ENCODE measurements around the gene LORICRIN.
A peak's percentile ranks its signal among the peaks of the same experiment; 100 is the strongest.

The LORICRIN gene, protein sequence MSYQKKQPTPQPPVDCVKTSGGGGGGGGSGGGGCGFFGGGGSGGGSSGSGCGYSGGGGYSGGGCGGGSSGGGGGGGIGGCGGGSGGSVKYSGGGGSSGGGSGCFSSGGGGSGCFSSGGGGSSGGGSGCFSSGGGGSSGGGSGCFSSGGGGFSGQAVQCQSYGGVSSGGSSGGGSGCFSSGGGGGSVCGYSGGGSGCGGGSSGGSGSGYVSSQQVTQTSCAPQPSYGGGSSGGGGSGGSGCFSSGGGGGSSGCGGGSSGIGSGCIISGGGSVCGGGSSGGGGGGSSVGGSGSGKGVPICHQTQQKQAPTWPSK

DNA sequence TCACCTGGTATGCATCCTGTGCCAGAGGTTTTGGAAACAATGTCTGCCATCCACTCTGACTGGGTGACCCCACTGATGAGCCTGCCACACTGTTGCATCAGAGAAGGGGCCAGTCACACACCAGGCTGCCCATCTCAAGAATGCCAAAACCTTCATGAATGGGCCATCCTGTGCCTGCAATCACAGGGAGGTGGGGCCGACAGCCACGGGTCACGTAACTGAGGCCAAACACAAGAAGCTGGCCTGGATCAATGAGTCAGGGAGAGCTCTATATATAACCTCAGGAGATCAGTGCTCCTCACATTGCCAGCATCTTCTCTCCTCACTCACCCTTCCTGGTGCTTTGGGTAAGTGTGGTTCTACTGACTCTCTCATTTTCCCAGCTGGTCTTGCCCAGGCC, at the start of gene LORICRIN:
Gene LORICRIN (plus strand): TSS at position 301 of the 400 bp plus-strand sequence. CDS start 1,263 bp downstream, outside the sequence.
- no peak for DNase-seq

DNA sequence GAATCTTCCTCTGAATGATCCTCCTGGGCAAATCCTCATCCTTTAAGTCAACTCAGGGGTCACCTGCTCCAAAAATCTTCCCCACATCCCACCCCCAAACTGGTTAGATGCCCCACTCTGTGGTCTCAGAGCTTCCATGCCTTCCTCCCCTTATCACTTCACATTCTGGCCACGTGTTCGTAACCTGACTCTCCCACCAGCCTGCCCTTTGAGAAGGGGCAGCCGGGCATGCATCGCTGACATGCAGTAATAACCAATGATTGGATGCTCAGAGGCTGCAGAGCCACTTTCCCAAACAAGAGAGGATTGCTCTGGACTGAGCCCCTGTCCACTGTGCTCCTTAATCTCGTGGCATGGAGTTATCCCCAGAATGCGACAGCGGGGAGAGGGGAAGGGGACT, 49.3 kb upstream of the LORICRIN start:
- DNase-seq = no peak

DNA sequence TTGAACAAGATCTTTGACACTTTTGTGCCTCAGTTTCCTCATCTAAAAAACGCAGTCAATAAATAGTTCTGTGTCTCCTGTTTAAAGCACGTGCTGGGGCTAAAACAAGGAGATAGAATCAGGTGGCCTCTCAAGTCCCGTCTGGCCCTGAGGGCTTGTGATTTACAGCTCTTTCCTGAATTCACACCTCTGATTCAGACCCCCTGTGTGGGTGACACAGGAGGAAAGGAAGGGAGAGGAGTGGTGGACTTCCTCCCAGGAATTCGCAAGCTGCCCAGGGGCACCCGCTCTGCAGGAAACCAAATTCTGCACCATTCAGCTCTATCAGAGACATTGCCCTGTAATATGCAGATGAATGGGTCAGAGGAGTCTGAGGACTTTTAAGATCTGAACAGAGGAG, 47.3 kb upstream of the LORICRIN start:
- no peak for DNase-seq

DNA sequence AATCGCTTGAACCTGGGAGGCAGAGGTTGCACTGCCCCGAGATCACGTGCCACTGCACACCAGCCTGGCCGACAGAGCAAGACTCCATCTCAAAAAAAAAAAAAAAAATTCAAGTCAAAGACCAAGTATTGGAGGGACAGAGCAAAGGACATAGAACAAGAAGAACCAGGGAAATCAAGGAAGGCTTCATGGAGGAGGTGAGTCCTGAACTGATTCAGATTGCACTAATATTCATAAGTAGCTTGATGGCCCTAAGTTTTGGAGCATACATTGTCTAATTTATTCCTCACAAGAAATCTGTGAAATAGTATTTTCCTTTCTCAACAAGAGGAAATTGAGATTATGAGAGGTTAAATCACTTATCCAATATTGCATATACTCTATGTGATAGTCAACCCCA, 46.0 kb upstream of the LORICRIN start:
- DNase-seq = no peak

DNA sequence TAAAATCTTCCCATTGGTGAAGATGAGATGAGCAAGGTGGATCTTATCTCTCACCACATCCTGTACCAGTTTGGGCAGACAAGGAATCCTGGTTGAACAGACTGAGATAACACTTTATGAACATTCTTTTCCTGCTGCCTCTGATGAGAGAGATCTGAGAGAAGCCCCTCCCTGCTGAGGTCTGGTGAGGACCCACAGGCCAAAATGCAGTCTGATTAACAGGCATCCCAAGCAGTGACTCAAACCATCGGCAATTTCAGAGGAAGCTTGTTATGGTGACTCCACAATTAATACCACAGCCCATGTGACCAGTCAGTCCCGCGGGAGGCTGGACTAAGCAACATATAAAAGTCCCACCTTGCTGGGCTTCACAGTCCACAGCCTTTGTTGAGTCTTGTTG, 42.3 kb upstream of the LORICRIN start, which contains the start of gene PRR9:
Gene PRR9 (plus strand): TSS at position 373 of the 400 bp plus-strand sequence. CDS start 561 bp downstream, outside the sequence.
- DNase-seq = no peak

DNA sequence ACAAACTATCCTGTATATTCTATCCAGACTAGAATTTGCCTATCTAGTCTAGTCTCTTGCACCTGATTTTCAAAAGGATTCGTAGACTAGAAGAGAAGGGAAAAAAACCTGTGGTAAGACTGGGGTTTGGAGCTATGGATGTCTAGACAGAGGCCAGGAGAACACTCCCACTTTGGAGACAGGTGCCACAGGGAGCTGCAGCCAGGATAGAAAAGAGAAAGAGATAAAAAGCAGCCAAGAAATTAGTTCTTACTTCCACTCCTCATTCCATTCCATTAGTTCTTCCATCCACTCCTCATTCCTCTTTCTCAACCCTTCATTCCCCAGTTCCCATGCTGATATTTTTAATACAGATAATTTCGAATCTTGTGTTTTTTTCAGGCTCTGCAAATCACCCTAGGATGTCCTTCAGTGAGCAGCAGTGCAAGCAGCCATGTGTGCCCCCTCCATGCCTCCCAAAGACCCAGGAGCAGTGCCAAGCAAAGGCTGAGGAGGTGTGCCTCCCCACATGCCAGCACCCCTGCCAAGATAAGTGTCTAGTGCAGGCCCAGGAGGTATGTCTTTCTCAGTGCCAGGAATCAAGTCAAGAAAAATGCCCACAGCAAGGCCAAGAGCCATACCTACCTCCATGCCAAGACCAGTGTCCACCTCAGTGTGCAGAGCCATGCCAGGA, 41.6 kb upstream of the LORICRIN start:
- DNase-seq = no peak

DNA sequence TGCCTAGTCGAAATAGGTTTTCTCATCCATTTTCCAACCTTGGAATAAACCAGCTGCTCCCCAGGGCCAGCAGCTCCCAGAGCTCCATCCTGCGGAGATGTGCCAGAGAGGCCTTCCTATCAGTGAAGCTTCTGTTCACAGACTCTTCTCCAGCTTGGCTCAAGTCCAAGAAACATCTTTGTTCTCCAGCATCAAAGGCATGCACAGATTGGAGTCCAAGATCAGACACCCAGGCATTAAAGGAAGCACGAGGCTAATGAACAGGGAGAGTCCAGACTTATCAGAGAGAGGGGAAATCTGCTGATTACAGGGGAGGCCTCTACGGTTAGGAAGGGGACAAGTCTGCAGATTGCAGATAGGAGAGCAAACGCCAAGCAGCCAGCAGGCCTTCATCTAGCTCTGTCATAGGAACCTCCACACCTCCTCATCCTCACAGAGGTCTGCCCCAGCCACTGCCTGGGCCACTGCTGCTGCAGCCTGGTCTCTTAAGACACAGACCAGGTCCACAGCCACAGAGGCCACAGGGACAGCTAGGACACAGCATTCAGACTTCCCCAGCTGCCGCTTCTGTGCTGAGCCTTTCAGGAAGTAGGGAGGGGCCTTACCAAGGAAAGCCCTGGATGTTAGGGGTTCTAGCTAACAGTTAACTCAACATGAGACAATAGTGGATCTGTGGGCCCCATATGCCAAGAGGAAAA, 38.7 kb upstream of the LORICRIN start:
- no peak for DNase-seq

DNA sequence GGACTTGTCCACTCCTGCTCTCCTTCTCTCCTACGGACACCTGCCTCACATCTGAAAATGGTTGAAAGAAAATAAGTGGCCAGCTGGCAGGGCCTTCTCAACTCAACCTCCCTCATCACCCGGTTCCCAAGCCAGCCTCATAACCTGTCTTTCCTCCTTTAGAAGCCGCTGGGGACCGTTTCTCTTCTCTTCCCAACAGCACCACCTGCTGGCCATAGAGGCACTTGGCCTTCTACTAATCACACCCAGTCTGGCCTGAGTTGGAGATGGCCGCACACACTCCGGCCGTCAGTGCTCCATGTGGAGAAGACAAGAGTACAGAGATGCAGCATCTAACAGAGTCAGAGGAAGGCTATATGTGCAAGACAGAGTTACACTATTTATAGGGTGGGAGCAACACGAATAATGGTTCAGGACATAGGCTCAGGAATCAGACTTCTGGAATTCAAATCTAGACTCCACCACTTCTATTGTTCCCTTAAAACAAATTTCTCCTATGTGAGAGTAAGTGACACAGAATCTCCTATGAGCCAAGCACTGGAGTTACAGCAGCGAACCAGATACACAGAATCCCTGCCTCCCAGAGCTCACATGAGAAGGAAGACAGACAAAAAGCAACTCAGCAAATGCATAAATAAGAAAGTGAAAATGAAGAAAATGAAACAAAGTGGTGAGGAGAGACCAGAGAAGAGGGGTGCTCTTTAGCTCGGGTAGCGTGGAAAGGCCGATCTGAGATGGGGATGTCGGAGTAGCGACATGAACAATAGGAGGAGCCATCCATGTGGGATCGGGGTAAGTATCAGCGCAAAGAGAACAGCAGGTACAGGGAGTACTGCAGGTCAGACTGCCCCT, 36.2 kb upstream of the LORICRIN start:
- peak; percentile 52 for DNase-seq

DNA sequence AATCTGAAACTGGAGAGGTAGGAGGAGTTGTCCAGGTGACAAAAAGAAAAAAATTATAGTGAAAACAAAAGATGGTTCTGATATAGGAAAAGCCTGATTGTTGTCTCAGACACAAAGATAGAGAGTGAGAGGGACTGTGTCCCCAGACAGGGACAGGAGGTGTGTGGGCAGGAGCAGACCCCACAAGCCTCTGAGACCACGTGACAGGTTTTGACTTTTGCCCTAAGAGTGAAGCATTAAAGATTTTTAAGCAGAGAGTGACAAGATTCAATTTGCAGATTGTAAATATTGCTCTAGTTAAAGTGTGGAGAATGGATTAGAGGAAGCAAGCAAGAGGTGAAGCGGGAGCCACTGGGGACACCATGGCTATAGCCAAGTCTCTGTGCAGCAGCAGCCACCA, 31.7 kb upstream of the LORICRIN start:
- DNase-seq = no peak

DNA sequence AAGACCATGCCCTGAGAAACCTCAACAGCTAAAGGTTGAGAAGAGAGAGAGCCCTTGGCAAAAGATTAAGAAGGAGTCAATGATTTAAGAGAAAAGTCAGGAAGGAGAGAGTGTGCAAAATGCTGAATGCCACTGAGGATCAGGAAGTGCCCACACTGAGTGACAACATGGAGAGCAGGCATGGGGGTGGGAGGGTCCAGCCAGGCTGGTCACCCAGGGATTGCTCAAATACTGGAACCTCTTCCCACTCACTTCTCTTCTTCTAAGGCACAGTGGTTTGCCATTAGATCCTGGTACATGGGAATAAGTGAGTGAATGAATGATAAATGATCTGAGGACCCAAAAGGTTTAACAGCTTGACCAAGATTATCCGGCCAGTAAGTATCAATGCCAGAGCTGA, 31.0 kb upstream of the LORICRIN start:
- no peak for DNase-seq

DNA sequence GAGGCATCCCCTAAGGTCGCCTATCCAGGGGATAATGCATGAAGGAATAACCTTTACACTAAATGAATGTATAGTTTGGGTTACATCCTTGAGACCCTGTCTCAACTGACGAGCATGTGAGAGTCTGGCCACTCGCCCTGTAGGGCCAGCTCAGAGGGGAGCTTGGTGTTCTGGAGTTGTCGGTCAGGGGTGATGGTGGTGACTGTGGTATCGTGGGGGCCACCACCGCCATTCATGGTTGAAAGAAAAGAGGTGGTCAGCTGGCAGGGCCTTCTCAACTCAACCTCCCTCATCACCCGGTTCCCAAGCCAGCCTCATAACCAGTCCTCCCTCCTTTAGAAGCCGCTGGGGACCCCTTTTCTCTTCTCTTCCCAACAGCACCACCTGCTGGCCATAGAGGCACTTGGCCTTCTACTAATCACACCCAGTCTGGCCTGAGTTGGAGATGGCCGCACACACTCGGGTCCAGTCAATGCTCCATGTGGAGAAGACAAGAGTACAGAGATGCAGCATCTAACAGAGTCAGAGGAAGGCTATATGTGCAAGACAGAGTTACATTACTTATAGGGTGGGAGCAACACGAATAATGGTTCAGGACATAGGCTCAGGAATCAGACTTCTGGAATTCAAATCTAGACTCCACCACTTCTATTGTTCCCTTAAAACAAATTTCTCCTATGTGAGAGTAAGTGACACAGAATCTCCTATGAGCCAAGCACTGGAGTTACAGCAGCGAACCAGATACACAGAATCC, 30.2 kb upstream of the LORICRIN start:
- DNase-seq = peak; percentile 2

DNA sequence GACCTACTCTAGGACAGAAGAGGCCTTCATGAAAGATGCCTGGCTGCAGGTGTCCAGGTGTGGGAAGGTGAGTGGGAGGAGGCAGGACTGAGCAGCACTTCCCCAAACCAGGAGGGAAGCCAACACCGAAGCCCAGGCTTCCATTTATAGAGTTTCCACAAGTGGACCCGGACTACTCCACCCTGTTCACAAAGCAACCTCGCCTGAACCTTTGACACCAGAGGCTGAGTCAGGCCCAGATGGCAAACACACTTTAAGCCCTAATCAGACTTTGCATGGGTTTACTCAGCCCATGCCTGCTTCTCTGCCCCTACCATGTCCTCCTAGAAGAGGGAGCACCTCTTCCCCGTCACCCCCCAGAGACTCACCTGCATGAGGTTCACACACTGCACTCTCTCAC, 28.1 kb upstream of the LORICRIN start:
- peak; percentile 61 for DNase-seq

DNA sequence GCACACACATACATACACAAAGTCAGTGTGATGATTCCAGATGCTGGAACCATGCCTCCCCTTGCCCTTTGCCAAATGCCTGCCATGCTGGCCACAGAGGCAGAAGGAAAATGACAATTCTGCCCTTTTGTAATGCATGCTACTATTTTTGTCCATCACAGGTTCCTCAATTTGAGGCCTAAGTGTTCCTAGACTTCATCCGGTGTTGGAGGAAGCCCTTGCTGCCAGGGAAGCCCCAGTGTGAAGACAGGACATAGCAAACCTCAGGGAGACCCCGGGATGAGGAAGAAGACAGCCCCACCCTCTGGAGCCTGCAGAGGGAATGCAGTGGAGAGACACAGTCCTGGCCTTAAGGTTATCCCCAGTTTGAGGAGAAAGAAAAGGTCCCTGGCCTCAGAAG, 27.7 kb upstream of the LORICRIN start:
- DNase-seq = peak; percentile 79

DNA sequence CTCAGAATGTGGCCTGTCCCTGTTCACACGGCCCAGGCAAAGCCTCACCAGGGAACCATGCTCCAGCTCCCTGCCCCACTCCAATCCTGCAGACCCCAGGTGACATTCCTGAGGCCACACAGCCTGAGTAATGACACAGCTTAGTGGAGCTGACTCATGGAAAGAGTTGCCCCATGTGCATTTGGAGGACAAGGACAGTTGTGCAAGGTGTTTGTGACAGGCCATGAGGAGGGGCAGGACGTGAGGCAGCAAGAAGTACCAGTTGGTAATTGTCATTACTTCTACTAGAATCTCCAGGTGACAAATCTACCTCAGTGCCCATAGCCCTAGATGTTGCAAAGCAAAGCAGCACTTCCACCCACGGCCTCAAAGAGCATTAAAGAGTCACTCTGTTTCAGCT, 26.9 kb upstream of the LORICRIN start:
- DNase-seq = peak; percentile 53

DNA sequence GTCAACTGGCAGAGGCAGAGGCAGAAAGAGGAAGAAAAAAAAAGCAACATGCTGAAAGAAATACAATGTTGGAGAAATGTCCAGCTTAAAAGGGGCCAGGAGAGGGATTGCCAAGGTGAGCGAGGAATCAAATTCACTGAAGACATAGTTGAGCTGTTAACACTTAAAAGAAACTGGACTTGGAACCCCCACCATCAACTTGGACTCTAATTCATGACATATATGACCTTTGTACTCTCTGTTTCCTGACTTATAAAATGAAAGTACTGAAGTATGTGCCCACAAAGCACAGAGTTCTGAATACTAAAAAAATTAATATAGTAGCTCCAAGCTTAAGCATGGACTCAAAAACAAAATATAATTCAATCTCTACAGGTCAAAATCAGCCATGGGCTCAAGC, 26.0 kb upstream of the LORICRIN start:
- DNase-seq = peak; percentile 54

DNA sequence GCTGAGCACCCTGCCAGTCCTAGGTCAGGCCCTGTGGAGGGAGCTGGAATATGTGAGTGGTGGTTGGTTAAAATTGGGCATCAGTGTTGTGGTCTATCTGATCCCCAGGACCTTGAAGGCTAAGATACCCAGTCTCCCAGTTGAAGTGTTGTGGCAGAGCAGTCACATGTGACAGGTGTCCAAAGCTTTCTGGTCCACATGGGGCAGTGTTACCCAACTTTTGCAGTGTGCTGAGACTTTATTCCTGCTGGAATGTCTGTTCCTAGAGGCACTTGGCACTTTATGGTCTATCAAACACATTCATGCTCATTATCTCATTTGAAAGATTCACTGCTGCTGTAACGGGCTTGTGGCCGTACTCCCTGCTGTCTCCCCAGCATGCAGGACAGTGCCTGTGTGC, 21.0 kb upstream of the LORICRIN start:
- DNase-seq = no peak

DNA sequence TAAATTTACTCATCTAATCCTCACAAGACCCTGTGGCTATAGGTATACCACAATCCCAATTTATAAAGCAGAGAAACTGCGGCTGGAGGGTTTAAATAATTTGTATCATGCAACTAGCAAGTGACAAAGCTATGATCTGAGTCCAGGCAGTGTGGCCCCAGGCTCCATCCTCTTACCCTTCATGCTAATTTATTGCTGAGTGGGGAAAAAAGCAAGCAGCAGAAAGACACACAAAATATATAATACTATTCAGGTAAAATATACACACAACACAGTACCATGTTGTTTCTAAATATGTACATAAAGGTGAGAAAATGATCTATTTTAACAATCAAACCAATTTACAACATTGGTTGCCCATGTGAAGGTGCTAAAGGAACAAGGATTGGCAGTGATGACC, 17.3 kb upstream of the LORICRIN start:
- DNase-seq = no peak

DNA sequence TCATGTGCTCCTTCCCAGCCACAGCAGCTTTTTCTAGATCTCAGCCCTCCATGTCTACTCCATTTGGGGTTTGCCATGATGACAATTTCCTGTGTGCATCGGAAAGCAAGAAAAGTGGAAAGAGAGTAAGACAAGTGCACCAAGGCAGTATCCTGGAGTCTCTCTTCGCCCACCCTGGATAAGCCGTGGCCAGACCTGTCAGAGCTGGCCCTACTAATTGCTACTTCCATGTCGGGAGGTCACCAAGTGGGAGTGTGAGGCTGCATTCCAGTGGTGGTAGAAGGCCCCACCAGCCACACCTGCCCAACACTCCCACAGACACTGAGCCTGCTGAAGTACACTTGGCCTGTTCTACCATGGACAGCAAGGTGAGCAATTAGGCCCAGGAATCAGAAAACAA, 14.0 kb upstream of the LORICRIN start:
- no peak for DNase-seq

DNA sequence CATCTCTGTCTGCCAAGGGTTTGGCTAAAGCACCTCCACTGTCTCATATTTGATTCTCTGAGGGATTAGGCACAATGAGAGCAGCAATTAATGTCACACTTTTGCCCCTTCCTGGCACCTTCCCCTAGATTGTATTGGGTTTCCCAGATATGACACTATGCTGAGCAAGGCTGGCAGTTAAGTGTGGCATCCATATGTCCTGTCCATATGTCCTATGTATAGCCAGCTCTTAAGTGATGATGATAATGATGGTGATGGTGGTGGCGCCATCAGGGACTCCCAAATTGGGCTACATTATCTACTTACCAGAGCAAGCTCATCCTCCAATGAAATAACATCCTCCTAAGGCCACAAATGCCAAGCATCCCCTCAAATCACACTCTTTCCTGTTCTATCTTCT, 13.5 kb upstream of the LORICRIN start:
- no peak for DNase-seq

DNA sequence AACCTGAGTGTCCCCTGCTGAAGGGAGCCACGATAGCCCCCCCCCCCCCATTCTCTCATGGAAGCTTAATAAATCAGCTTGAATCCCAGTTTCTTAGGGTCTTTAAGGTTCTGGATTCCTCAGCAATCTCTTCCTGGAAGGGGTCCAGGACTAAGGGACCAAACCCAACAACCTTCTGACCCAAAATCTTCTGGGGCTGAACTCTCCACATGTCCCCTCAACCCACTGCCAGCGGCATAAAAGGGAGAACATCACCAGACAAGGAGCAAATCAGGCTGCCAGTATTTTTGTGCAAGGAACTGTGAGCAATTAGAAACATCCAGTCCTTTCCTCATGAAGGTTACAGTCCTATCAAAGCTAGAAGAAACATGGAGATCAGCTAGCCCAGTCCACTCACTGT, 12.7 kb upstream of the LORICRIN start:
- DNase-seq = no peak

DNA sequence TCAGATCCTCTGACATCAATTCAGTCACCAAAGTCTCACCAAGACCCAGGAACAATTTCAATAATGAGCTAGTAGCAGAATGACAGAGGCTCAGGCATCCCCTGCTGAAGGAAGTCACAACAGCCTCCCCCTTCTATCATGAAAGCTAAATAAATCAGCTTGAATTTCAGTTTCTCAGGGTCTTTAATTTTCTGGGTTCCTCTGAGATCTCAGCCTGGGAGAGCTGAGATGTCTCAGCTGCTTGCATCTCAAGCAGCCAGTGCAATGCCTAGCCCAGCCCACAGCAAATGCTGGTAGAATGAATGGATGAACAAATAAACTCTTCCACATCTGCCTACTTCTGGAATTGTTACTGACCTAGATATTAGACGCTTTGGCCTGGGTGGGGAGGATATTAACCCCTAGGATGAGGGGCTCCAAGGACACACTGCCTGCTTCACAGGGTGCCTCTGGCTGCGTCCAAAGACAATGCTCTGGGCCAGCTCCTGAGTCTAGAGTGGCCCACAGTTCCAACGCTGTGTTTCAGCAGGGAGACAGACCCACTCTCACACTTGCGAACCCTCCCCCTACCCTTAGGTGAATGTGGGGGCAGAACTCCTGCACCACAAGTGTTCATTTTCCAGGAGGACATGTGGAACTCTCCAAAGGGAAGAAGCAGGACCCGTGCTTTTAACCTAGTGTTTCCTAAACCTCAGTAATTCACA, 11.2 kb upstream of the LORICRIN start:
- no peak for DNase-seq

DNA sequence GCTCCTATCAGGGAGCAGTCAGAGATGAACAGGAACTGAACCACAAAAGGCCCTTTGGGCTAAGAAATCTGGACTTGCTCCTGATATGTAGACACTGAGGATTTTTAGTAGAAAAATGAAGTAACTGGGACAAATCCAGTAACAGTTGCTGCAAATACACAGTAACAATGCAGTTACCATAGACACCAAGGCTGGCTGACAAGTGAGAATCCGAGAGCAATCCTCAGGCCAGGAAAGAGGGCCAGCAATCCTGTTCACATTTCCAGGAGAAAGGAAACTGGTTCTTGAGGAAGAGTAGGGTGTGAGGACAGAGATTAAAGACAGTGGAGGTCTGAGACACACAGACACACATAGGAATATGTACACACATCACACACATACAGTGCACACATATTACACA, 9.3 kb upstream of the LORICRIN start:
- no peak for DNase-seq
